OCI-M2 (cell line): ENCODE data around the gene RCOR2.
"Not testable (repeated sequence)": the region's sequence is repeated elsewhere in the genome, so short reads cannot be mapped to it uniquely, and the experiment has no call there.

ENCODE experiments used
- DNase-seq: peaks from one replicate; lab custom pipeline; 2025; ENCODE audit not compliant: unreplicated experiment; lab: John Stamatoyannopoulos, UW

RCOR2 gene

DNA sequence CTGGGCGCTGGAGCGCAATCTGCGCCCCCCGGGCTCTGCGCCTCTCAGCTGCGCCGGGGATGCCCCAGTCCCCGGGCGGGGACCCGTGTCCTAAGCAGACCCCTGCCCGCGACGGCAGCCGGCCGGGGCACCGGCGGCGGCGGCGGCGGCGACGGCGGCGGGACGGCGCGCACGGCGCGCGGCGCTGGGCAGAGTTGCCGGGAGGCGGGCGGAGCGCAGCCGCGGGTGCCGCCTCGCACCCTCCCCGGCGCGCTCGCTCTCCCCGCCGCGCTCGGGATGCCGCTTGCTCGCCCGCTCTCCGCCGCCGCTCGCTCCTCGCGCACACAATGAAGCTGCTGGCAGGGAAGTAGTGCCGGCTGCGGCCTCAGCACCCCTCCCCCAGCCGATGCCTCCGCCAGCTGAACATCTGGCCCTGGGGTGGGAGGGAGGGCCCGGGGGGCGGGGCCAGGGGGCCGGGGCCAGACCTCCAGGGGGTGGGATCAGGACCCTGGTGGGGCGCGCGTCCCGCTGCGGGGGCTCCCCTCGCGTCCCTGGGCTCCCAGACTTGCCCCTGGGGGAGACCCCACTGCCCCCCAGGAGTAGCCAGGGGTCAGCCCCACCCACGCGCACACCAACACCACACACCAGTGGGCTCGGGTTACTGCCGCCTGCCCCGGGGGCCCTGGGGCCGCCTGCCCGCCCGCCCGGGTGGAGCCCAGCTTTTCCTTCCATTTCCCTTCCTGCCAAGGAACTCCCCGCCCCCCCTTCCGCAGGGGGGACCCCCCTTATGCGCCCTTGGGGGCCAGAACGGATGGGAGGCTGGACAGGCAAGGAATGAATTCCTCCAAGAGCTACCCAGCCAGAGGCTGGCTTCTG is at the start of gene RCOR2:
Gene RCOR2, minus strand, starts transcription at position 328 of the 855 bp plus-strand sequence. CDS start 708 bp downstream, outside the sequence.
- DNase-seq = no peak

GRCh38 chr11:63966444-63966843 is 49.5 kb upstream of the RCOR2 start:
- no peak for DNase-seq

- not testable (repeated sequence) for DNase-seq
Observed at GRCh38 chr11:63963895-63964294, 46.9 kb upstream of the RCOR2 start.

DNA sequence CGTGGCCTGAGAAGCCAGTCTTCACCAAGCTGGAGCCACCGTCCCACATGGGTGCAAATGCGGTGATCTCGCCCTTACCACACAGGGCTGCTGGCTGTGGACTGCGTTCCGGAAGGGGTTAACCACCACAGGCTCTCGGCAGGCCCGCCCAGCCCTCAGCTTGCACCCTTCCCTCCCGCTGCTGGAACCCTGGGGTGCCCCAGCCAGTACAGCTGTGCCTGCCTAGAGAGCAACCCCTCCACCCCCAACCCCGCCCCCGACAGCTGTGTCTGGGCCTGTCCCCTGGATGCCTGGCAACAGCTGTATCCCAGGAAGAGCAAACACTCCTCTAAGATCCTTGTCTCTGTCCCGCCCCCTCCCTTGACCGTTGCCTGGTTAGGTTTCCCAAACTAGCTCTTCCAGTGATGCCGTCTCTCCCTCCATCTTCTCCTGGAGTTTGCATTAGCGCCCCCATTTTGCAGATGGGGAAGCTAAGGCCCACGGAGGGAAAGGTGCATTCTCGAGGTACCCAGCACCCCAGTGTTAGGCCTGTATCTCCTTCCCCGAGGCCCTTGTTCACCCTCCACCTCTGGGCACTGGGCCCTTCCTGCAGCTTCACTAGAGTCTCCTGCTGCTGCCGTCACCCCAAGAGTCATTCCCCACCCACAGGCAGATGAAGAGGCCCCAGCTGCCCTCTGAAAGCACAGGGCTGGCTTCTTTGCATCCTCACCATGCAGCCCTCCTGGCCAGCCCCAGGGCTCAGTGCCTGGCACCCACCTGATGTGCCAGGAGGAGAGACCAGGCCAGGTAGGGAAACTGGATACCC is 44.8 kb upstream of the RCOR2 start:
- DNase-seq = no peak

GRCh38 chr11:63958008-63958407 is 41.0 kb upstream of the RCOR2 start:
- no peak for DNase-seq

DNA sequence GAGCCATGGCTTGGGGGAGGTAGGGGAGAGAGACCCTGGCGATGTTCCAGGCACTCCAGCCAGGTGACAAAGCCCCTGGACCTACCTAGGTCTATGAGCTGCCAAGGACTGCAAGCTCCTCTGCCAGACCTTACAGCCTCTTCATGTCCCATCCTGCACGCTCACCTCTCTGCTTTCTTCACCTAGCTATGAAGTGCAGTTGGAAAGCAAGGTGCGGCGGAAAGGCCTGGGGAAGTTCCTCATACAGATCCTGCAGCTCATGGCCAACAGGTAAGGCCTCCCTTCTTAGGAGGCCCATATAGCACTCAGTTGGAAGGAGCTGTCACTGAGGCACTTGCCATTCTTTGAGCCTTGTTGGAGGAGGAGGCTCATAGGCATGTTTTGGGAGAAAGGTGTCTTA is 35.6 kb upstream of the RCOR2 start:
- no peak for DNase-seq

- DNase-seq = no peak
Observed at GRCh38 chr11:63951779-63952536, 35.0 kb upstream of the RCOR2 start.

GRCh38 chr11:63945477-63946163 is 28.7 kb upstream of the RCOR2 start:
- no peak for DNase-seq

DNA sequence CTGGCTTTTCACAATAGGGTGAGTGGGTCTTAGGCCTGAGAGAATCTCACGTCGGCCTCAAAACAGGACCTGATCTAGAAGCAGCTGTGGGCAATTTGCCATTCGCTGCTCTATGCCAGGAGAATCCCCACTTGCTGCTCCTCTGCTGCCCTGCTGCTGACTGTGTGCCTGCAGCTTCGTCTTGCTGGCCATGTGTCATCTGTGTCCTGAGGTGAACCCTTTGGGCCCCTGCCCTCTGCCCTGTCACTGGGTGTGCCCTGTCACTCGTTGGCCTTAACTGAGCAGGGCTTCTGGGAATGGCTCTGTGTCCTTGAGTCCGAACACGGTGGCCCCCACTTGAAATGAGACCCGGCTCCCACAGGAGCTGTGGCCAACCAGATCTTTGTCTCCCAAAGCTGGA is 28.0 kb upstream of the RCOR2 start:
- DNase-seq = no peak

DNA sequence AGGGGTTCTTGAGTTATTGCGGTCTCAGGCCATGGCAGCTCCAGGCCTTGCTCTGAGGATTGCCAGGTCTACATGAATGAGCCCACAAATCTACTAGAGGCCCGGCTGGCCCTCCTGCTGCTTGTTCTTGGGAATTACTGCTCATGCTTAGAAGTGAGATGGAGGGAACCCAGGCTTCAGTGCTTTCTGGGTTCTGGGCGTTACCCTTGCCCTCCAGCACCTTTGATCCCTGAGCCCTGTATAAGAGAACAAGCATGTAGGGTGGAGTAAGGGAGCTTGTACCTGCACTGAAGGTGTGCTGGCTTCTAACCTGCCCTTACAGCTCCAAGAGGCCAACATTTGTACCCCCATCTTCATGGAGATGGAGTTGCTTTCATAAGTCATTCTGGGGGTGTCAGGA is 25.8 kb upstream of the RCOR2 start:
- DNase-seq = no peak

- DNase-seq = no peak
Observed at GRCh38 chr11:63941901-63942300, 24.9 kb upstream of the RCOR2 start.

DNA sequence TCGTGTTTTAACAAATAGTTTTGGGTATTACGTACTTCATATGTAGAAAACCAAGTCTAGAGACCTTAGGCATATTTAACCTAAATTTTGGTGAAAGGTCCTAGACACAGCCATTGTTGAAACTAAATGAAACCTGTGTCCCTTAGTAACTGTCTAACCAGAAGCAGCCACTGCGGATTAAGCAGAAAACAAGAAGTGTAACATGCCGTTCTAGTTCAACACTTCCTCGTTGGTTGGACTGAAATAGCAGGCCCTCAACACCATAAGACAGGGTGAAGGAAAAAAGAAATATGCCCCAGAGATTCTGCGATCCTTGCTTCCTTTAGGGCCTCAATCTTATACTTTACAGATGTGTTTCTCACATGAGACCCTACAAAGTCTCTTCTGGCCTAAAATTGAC is 23.8 kb upstream of the RCOR2 start:
- no peak for DNase-seq

- no peak for DNase-seq
Observed at GRCh38 chr11:63939397-63939891, 22.5 kb upstream of the RCOR2 start.

DNA sequence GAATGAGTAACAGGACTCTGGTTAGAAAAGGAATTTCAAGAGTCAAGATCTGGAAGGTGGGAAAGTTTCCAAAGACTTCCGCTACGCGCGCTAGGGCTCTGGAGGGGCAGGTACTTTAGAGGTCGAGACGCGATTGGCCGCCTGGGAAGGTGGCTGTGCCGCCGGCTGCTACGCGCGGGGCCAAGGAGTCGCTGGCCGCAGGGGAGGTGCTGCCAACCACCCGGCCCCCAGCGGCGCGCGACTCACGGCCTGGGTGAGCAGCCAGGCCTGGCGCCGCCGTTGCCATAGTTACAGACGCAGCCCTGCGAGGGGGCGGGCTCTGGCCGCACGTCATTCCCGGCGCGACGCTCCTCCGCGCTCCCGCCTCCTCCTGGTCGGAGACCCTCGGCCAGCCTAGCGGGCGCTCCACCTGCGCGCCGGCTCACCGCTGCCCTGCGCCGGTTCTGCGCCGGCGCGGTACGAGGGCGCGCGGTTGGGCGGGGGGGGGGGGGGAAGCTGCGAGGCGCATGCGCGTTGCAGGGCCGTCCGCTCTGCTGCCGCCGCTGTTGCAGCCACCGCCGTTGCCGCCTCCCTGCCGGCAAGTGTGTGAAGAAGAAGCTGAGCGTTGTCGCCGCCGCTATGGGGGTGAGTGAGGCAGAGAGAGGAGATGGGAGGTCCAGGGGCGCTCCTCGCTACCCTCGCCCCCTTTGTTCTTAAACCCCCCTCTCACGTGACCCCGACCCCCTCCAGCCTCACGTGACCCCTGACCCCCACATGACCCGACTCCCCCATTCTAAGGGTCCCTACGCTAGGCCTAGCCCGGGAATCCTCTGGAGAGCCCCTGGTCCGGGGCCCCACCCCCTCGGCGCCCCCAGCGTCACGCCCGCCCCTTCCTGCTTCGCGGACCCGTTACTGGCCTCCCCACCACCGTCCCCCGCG is 21.8 kb upstream of the RCOR2 start, which contains the start of gene NAA40:
Gene NAA40, plus strand, starts transcription at position 524 of the 918 bp plus-strand sequence. Its CDS starts 95 bp downstream, at position 619.
- peak; percentile 63 for DNase-seq

DNA sequence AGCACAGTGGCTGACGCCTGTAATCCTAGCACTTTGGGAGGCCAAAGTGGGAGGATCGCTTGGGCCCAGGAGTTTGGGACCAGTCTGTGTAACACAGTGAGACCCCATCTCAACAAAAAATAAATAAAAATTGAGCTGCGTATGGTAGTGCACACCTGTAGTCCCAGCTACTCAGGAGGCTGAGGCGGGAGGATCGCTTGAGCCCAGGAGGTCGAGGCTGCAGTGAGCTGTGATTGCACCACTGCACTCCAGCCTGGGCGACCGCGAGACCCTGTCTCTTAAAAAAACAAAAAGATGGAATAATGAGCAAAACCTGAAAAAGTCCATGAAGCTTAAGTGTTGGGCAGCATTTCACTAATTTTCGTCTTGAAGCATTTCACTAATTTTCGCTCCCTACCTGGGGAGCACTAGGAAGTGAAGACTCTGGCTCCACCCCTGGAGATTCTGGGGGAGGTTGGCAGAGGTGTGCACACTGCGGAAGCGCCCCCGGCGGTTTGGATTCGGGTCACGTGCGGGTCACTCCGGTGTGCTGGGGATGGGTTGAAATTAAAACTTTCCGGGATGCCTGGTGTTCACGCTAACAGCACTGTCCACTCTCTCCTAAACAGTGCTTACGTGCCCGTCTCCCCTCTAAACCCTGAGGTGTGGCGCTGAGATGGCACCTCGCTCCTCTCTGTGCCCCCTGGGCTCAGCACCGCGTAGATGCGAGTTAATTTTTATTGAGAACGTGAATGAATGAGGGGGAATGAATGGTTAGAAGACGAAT is 20.9 kb upstream of the RCOR2 start:
- no peak for DNase-seq

DNA sequence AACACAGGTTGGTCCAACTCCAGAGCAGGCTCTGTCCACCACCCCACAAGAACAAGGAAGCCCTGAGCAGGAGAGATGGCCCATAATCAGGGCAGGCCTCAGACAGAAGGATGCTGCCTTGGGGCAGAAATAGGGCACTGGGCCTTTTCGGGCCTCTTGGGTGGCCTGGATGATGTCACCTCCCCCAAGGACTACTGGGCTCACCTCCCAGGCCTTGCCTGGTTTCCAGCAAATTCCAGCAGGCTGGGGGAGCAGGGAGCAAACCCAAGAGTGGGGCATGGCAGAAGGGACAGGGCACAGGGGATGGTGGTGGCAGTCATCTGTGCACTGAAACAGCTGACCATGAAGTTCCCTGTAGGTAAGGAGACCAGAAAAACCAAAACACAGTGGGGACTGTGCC is 16.5 kb upstream of the RCOR2 start:
- DNase-seq = no peak

GRCh38 chr11:63931876-63932275 is 14.9 kb upstream of the RCOR2 start:
- no peak for DNase-seq

DNA sequence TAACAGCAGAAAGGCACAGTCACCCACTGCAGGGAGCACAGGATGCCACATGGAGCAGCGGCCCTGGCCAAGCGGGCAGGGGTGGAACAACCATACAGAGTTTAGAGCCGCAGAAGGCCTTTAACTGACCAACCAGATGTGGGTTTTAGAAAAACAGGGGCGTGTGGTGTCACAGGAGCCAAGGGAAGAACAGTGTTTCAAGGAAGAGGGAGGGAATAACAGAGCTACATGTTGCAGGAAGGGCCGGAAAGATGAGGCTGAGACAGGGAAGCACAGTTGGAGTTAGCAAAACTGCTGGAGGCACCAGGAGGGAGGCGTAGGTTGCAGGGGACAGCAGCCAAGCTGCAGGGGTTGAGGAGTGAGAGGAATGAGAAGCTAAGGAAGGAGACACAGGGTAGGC is 14.1 kb upstream of the RCOR2 start:
- no peak for DNase-seq

- no peak for DNase-seq
Observed at GRCh38 chr11:63929616-63930015, 12.7 kb upstream of the RCOR2 start.
